Stimulated activated CD4-positive, alpha-beta T cell treated with anti-CD3 and anti-CD28 coated beads, Interleukin-12 subunit alpha, Interleukin-12 subunit beta, amount 100 ng/mL, for 24 hours (primary cell): ENCODE results near the gene ICAM5.
A peak's percentile ranks its signal among the peaks of the same experiment; 100 is the strongest.
"Not testable (repeated sequence)": the region's sequence is repeated elsewhere in the genome, so short reads cannot be mapped to it uniquely, and the experiment has no call there.

ENCODE experiments used
- DNase-seq, 2 experiments: peaks; one replicate each; pipeline ENCODE4 v3.0.0-alpha.2; 2020; ENCODE audit warnings: low read depth in 2 of 2

ICAM5 gene

GRCh38 chr19:10289836-10290356 lies at the start of gene ICAM5:
ICAM5 (plus strand) TSS chr19:10289952; CDS start chr19:10290044, 92 bp downstream.
- no peak for DNase-seq

DNA sequence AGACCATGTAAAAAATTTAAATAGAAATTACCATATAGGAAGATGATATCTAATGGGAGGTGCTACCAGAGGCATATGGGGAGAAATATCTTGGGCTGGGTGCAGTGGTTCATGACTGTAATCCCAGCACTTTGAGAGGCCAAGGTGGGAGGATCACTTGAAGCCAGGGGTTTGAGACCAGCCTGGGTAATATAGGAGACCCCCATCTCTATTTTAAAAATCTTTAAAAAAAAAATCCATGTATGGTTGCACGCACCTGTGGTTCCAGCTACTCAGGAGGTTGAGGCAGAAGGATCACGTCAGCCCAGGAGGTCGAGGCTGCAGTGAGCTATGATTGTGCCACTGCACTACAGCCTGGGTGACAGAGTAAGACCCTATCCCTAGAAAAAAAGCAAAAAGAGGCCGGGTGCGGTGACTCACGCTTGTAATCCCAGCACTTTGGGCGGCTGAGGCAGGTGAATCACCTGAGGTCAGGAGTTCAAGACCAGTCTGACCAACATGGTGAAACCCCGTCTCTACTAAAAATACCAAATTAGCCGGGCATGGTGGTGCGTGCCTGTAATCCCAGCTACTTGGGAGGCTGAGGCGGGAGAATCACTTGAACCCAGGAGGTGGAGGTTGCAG lies 47.8 kb upstream of the ICAM5 start:
- not testable (repeated sequence) for DNase-seq

DNA sequence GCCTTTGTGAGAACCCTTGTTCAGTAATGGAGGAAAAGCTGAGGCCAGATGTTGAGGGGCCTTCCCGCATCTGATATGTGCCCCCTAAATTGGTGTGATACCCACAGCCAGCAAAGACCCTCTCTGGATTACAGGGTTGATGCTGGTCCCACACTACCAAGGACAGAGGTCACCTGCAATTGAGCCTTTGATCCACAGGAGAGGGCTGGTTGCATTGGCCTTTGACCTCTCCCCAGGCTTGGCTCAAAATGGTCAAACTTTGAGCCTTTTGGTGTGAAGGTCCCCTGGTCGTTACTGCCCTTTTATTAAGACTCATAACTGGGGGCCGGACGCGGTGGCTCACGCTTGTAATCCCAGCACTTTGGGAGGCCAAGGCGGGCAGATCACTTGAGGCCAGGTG lies 46.1 kb upstream of the ICAM5 start:
- DNase-seq, result no peak

DNA sequence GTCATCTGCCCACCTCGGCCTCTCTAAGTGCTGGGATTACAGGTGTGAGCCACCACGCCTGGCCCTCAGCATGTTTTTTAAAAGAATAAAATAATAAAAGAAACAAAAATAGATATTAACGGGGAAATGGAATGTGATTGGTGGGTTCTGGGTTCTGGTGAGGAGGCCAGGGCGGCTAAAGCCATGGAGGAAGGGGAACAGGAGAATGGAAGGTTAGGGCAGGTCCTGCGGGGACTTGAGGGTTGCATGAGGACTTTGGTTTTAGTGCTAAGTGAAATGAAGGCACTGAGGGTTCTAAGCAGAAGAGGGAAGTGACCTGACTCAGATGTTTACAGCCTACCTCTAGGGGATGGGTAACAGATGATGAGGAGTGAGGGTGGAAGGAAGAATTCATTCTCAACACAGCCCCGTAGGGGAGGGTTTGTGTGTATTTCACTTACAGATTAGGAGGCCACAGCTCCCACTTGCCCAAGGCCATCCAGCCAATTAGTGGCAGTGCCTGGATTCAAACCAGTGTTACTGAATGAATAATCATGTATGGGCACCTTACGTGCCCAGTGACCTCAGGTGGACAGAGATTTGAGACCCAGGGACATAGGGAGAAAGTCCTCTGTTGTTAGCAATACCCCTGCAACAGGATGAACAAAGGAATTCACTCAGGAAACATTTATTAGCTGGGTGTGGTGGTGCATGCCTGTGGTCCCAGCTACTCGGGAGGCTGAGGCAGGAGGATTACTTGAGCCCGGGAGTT lies 44.4 kb upstream of the ICAM5 start:
- no peak for DNase-seq

DNA sequence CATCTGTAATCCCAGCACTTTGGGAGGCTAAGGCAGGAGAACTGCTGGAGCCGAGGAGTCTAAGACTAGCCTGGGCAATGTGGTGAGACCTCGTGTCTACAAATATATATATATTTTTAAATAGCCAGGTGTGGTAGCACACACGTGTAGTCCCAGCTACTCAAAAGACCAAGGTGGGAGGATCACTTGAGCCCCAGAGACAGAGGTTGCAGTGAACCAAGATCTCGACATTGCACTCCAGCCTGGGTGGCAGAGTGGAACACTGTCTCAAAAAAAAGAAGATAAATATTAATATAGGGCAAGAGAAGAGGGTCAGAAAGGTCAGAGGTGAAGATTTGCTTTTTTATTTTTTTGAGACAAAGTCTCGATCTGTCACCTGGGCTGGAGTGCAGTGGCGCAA lies 43.2 kb upstream of the ICAM5 start:
- no peak for DNase-seq

DNA sequence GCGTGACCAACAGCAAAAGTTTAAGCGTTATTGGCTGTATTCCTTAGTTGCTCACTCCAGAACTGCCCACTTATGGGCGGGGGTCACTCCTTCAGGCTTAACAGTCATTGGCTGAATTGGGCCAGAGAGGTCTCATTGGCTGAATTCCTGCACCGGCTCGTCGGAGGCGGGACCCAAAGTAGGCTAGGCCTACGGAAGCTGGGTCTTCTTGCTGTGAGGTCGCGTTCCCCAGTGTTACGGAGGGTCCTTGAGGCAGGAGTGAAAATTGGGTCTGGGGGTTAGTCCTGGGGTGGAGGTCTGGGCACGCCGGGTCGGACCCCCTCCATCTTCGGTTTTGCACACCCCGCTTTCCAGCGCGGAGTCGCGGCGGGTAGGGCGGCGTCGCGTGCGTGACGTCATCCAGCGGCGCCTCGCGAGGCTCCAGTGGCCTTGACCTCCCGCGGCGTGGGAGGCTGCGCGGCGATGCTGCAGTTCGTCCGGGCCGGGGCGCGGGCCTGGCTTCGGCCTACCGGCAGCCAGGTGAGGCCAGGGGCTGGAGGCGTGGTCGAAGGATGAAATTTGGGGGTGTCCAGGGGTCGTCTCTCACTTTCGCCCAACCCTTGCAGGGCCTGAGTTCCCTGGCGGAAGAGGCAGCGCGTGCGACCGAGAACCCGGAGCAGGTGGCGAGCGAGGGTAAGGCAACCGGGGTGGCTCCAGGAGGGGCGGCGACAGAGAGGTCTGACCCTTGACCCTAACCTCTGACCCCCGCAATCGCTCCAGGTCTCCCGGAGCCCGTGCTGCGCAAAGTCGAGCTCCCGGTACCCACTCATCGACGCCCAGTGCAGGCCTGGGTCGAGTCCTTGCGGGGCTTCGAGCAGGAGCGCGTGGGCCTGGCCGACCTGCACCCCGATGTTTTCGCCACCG lies 37.7 kb upstream of the ICAM5 start, which contains the start of gene MRPL4:
TSS of gene MRPL4 (plus strand) at position 423 of the 903 bp plus-strand sequence. CDS start at position 463, 40 bp downstream.
- peak; percentile 88 to 97 for DNase-seq

GRCh38 chr19:10252707-10253106 lies 37.0 kb upstream of the ICAM5 start:
- no peak for DNase-seq

- DNase-seq, result no peak
These were observed 35.5 kb upstream of the ICAM5 start for GRCh38 chr19:10254244-10254643.

- no peak for DNase-seq
These were observed 34.4 kb upstream of the ICAM5 start for GRCh38 chr19:10255358-10255757.

DNA sequence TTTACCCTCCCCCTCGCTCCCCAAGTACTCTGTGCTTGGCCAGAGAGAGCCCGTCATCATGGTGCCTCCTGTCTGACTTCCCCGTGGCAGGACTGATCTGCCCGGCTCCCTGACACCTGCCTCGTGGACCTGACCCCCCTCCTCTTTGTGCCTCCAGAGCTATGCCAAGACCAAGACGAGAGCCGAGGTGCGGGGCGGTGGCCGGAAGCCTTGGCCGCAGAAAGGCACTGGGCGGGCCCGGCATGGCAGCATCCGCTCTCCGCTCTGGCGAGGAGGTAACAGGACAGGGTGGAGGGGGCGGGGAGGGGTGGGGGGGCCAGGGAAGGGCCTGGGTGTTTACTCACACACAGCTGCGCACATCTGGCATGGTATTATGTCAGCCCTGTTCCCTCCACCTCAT lies 33.2 kb upstream of the ICAM5 start:
- DNase-seq, result no peak

DNA sequence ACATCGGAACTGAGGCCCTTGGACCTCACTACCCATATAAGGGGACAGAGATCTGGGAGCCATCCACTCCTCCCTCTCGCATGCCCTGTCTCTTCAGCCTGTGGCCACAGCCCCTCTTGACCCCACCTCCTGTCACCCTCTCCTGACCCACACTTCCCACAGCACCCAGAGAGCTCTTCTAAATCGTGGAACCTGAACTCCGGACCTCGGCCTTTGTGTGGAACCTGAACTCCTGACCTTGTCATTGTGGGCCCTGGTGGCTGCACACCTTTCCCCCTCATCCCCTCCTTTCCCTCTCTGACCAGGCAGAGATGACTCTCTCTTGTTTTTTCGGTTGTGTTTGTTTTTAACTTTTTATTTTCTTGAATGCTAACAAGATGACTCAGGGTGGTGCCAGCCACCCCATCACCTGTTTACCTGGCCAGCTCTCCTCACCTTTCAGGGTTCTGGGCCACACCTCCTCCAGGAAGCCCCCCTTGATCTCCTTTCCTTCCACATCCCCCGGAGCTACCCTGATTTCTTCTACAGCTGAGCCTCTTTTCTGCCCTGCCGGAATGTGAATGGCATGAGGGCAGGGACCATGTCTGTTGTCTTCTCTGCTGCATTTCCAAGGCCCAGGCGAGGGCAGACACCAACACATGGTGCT lies 32.7 kb upstream of the ICAM5 start:
- no peak for DNase-seq

DNA sequence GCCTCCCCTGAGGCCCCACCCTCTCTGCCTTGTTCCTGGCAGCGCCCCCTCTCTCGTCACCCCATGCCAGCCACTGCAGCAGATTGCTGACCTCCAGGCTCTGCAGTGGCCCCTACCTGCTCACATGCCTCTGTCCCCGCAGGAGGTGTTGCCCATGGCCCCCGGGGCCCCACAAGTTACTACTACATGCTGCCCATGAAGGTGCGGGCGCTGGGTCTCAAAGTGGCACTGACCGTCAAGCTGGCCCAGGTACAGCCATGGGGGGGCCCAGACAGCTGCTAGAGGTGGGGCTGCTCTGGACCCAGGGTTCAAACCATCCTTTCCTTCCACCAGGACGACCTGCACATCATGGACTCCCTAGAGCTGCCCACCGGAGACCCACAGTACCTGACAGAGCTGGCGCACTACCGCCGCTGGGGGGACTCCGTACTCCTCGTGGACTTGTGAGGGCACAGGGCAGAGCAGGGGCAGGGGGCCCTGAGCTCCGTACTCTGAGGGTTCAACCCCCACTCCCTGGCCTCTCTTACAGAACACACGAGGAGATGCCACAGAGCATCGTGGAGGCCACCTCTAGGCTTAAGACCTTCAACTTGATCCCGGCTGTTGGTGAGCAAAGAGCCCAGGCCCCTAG lies 31.6 kb upstream of the ICAM5 start:
- no peak for DNase-seq

- DNase-seq, result peak; percentile 74 to 94
These were observed 30.4 kb upstream of the ICAM5 start for GRCh38 chr19:10259162-10259905.

- DNase-seq, result peak; percentile 42 to 62
These were observed 29.6 kb upstream of the ICAM5 start for GRCh38 chr19:10260141-10260584.

DNA sequence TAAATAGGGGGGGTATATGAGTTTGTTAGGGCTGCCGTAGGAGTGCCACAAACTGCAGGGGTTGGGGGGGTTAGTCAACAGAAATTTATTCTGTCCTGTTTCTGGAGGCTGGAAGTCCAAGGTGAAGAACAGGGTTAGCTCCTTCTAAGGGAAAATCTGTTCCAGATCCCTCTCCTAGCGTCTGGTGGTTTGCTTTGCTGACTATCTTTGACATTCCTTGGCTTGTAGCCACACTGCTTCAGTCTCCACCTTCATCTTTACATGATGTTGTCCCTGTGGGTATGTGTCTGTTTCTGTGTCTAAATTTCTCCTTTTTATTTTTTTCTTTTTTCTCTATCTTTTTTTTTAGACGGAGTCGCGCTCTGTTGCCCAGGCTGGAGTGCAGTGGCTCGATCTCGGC lies 27.0 kb upstream of the ICAM5 start:
- DNase-seq, result no peak

GRCh38 chr19:10266706-10267105 lies 23.0 kb upstream of the ICAM5 start:
- no peak for DNase-seq

GRCh38 chr19:10268071-10268470 lies 21.7 kb upstream of the ICAM5 start:
- no peak for DNase-seq

GRCh38 chr19:10269333-10270179 lies 20.2 kb upstream of the ICAM5 start:
- peak; percentile 70 to 88 for DNase-seq

GRCh38 chr19:10270180-10270615 lies 19.6 kb upstream of the ICAM5 start:
- peak in 1 of 2 experiments; percentile 77 for DNase-seq
